ENCODE measurements around the gene TMF1.

Gene TMF1

GRCh38 chr3:68972358-68972979 lies 79.7 kb downstream of the TMF1 start:
- no peak for DNase-seq

Data from cortex of kidney (tissue), 1 donor.